Kidney epithelial cell (primary cell): ENCODE data around the gene FBXO2. TPM values are rescaled to one million over a fixed set of nuclear protein-coding genes. Genes with fewer than 3 reads are reported as not detected.
"Not testable (repeated sequence)": the region's sequence is repeated elsewhere in the genome, so short reads cannot be mapped to it uniquely, and the experiment has no call there.

ENCODE experiments used
- DNase-seq: peaks from one replicate; pipeline ENCODE4 v3.0.0-alpha.2; 2010; ENCODE audit warnings: low read depth
- H3K27me3 ChIP-seq: 2 replicates; pipeline ENCODE4 v1.6.0; 2011; ENCODE audit warnings: low read length; ENCODE audit not compliant: control insufficient read depth, insufficient read depth
- H3K36me3 ChIP-seq: 2 replicates; pipeline ENCODE4 v1.5.1; 2011; ENCODE audit warnings: low read length; ENCODE audit not compliant: control insufficient read depth, insufficient read depth
- H3K4me3 ChIP-seq: 2 replicates; pipeline ENCODE4 v1.5.1; 2011; ENCODE audit warnings: low read depth, mild to moderate bottlenecking, control low read depth, low read length
- CTCF ChIP-seq: IDR thresholded peaks from 2 replicates; pipeline ENCODE4 v1.5.1; 2011; ENCODE audit warnings: mild to moderate bottlenecking, moderate library complexity, low read length, control low read depth, inconsistent platforms; ENCODE audit not compliant: insufficient read depth, poor library complexity, severe bottlenecking
- total RNA-seq: library from RNA; depleted of rRNA; stranded (reverse); fragments of >200 nt; gene quantifications from 2 replicates; pipeline ENCODE4 v1.2.3, GENCODE V29; 2015

Gene FBXO2
- total RNA-seq, 1 donor from 2014 or later: 3.0 TPM

- H3K4me3 ChIP-seq: no peak overlapping the region
- no peaks in the 10 kb centered on the region for H3K36me3 ChIP-seq
- no peak for DNase-seq
- peaks cover 19% of the 10 kb centered on the region for H3K27me3 ChIP-seq
- no peak for TF ChIP-seq CTCF
These were observed 9.0 kb downstream of the FBXO2 start for GRCh38 chr1:11645270-11645669.

GRCh38 chr1:11643782-11644181 is 10.4 kb downstream of the FBXO2 start:
- no peak for DNase-seq
- no peak for TF ChIP-seq CTCF
- Histone ChIP-seq H3K4me3 (no peak overlapping the region), H3K27me3 (peaks cover 8% of the 10 kb centered on the region), H3K36me3 (no peaks in the 10 kb centered on the region)

- not testable (repeated sequence) for DNase-seq
- peak; percentile 92 for TF ChIP-seq CTCF
These were observed 11.7 kb downstream of the FBXO2 start for GRCh38 chr1:11642418-11643017.

GRCh38 chr1:11641776-11642305 is 12.4 kb downstream of the FBXO2 start:
- Histone ChIP-seq H3K36me3 (no peaks in the 10 kb centered on the region), H3K27me3 (peaks cover 3% of the 10 kb centered on the region), H3K4me3 (no peak overlapping the region)
- no peak for TF ChIP-seq CTCF
- no peak for DNase-seq

More at GRCh38 chr1:11642418-11643017, 11.7 kb downstream of the FBXO2 start:
- not testable (repeated sequence) for H3K27me3 ChIP-seq, H3K4me3 ChIP-seq, H3K36me3 ChIP-seq

DNA sequence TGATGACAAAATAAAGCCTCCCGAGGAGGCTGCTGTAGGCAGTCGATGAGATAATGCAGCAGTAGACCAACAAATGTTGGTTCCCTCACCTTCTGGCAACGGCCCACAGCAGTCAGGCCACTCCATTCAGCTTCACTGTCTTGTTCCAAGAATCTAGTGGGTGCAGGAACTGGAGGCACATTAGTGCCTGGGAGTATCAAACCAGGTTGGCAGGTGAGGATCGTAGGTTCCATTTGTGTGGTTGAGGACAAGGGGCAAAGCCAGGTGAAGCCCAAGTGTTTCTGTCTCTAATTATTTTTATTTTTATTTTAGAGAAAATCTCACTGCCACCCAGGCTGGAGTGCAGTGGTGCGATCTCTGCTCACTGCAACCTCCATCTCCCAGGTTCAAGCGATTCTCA is 13.3 kb downstream of the FBXO2 start:
- no peak for TF ChIP-seq CTCF
- no peak overlapping the region for H3K4me3 ChIP-seq
- peaks cover 3% of the 10 kb centered on the region for H3K27me3 ChIP-seq
- no peak for DNase-seq
- H3K36me3 ChIP-seq: no peaks in the 10 kb centered on the region

DNA sequence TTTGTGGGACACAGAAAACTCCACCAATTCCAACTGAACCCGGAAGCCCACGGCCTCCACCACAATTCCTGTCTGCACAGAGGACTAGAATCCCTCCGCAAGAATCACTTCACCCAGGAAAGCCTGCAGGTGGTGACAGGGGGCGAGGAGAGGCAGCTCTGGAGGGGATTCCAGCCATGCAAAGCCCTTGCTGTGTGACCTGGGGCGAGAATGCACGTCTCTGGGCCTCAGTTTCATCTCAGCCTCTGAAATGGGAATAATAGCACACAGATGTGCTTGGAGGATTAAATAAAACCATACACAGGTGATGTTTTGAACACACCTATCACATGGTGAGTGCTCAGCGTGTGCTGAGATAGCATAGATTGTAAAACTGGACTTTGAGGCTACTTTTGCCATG is 14.1 kb downstream of the FBXO2 start:
- Histone ChIP-seq H3K4me3 (no peak overlapping the region), H3K27me3 (peaks cover 3% of the 10 kb centered on the region), H3K36me3 (no peaks in the 10 kb centered on the region)
- no peak for TF ChIP-seq CTCF
- DNase-seq: no peak
